ENCODE data around the gene SHD. TPM values are rescaled to one million over a fixed set of nuclear protein-coding genes. Genes with fewer than 3 reads are reported as not detected.

Gene SHD
- total RNA-seq, 1 donor from 2014 or later = not detected

DNA sequence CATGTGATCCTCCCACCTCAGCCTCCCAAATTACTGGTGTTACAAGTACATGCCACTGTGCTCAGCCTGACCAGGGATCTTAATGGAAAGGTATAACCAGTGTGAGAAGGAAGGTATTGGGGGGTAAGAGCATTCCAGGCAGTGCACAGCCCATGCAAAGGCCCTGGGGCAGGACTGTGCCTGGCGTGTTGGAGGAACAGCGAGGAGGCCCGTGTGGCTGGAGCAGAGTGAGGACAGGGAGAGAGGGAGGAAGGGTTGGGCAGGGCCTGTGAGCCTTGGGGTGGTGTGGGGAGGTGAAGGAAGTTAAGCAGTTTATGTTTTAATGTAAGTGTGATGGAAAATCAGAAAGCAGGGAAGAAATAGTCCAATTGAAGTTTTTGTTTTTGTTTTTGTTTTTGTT, 21.5 kb downstream of the SHD start:
- peak overlapping the region; percentile 58 for H3K4me3 Mint-ChIP-seq
- H3K4me1 Mint-ChIP-seq = peaks cover 31% of the 10 kb centered on the region

DNA sequence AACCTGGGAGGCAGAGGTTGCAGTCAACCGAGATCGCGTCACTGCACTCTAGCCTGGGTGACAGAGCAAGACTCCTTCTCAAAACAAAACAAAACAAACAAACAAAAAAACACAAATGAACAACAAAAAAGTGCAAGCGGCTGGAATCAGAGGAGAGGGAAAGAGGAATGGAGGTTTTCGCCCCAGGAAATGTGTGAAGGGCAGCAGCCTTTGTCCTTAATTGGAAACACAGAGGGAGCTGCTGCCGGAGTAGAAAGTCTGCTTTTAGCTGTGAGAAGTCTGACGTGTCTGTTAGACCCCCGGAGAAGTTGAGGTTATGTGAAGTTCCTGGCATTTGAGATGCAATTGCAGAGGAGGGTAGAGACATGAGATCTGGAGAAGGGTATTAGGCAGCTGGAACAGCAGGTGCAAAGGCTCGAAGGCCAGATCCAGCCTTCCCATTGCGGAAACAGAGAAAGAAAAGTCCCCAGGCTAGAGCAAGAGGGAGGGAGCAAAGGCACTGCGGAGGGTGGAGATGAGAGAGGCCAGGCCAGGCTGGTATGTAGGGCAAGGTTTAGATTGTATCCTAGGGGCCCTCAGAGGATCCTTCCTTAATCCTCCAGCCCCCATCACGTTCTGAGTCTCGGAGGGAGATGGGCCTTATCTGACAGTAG, 22.6 kb downstream of the SHD start:
- intact Hi-C loops (cut with micrococcal nuclease) = no loop called here

More for the DNA sequence above, 21.5 kb downstream of the SHD start:
- intact Hi-C loops (cut with micrococcal nuclease) = no loop called here
- Mint-ChIP-seq H3K36me3 (ENCODE audit: low read depth) (no peaks in the 10 kb centered on the region), H3K27ac (peak overlapping the region; percentile 84), H3K27me3 (no peaks in the 10 kb centered on the region), H3K9me3 (no peaks in the 10 kb centered on the region)
- DNase-seq = no peak

DNA sequence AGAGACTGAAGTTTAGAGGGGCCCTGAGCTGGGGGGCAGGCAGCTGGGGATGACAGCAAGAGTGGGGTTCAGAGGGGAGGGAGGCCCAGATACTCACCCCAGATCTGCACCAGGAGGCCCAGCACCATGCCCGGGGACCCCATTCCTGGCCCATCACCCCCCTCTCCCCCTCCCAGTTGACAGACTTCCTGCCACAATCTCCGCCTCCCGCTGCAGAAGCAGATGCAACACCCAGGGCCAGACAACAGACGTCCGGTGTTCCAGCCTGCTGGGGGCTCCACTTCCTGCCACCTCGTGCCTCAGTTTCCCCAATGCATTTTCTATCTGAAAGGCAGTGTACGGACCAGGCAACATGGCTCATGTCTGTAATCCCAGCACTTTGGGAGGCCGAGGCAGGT, 23.2 kb downstream of the SHD start, which contains the start of gene TMIGD2:
Gene TMIGD2 (minus strand): TSS at position 147 of the 398 bp plus-strand sequence. CDS start 4 bp downstream, at position 143.
- H3K27me3 Mint-ChIP-seq = no peaks in the 10 kb centered on the region
- DNase-seq = peak; percentile 75
- peak within 1 kb of the TSS; percentile 83 for H3K27ac Mint-ChIP-seq
- H3K4me3 Mint-ChIP-seq = peak within 1 kb of the TSS; percentile 89
- no peaks in the 10 kb centered on the region for H3K9me3 Mint-ChIP-seq
- intact Hi-C loops (cut with micrococcal nuclease) = no loop called here
- H3K4me1 Mint-ChIP-seq = peaks cover 31% of the 10 kb centered on the region
- H3K36me3 Mint-ChIP-seq (ENCODE audit: low read depth) = peaks cover 4% of the 10 kb centered on the region

More for the DNA sequence above, 22.6 kb downstream of the SHD start:
- Mint-ChIP-seq H3K27me3 (no peaks in the 10 kb centered on the region), H3K4me3 (peak overlapping the region; percentile 89), H3K9me3 (no peaks in the 10 kb centered on the region), H3K36me3 (ENCODE audit: low read depth) (peaks cover 2% of the 10 kb centered on the region), H3K4me1 (peaks cover 31% of the 10 kb centered on the region), H3K27ac (peak overlapping the region; percentile 83)
- DNase-seq = peak; percentile 69

DNA sequence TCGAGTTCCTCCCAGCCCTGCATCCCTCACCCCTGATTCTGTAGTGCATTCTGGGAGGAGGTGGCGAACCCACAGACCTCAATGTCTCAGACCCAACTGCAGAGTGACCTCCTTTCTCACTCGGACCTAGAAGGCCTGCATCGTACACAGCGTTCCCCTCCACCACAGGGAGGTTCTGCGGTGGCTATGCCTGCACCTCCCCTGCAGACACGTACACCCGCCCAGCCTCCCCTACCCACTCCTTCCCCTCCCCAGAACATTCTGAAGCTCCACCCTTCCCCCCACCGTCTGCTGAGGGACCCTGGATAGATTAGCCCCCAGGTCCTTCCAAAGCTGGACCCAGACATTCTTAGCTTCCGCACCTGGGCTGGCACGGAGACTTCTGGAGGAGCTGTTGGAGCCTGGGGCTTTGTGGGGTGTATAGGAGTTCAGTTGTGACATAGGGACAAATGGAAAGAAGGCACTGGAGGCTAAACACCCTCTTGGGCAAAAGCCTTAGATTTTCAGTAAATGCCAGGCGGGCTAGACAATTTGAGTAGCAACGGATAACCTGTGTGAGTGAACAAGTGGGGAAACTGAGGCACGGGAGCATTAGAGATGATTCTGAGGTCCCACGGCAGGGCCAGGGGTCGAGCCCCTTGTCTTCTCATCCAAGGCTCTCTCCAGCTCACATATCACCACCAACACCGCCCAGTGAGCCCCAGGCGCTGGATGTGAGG, 24.9 kb downstream of the SHD start:
- DNase-seq = no peak
- H3K4me1 Mint-ChIP-seq = peaks cover 28% of the 10 kb centered on the region
- H3K9me3 Mint-ChIP-seq = no peaks in the 10 kb centered on the region
- H3K36me3 Mint-ChIP-seq (ENCODE audit: low read depth) = peaks cover 4% of the 10 kb centered on the region
- H3K4me3 Mint-ChIP-seq = peak overlapping the region; percentile 72
- H3K27me3 Mint-ChIP-seq = no peaks in the 10 kb centered on the region
- intact Hi-C loops (cut with micrococcal nuclease) = loop anchor here (1.0 to 2.0 kb wide), 2 partner anchors 23 to 39 kb away; partner anchors contain the start of gene MPND
- peak overlapping the region; percentile 74 for H3K27ac Mint-ChIP-seq

DNA sequence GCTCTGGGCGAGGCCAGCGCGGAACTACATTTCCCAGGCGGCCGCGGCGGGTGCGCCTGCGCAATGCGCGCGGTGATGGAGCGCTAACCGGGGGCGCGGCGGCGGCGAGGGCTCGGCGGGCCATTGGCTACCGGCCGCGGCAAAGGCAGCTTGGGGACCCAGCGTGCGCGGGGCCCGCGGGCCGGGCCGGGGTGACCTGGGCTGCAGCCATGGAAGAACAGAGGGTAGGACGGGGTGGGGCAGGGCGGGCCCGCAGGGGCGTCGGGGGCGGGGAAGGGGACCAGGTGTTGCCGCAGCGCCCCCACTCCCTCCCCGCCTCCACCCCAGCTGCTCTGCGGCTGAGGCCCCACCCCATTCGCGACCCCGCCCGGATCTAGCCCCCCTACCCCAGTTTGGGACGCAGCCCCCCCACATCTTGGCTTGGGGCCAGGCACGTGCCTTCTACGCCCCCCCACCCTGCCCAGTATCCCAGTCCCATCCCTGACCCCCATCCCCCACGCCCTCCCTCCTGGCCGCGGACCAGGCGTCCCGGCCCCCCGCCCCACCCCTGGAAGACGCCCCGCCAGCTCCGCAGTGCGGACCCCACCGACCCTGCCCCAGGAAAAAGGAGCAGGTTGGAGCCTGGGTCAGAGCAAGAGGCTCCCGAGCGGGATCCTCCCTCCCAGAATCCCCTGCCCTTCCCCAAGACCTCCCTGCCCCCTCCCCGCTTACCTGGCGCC, 25.6 kb downstream of the SHD start, which contains the start of gene FSD1:
Gene FSD1 (plus strand): TSS at position 61 of the 719 bp plus-strand sequence. CDS start 149 bp downstream, at position 210.
- Mint-ChIP-seq H3K36me3 (ENCODE audit: low read depth) (peaks cover 6% of the 10 kb centered on the region), H3K27me3 (no peaks in the 10 kb centered on the region), H3K27ac (peak within 1 kb of the TSS; percentile 76), H3K4me1 (peaks cover 28% of the 10 kb centered on the region), H3K9me3 (no peaks in the 10 kb centered on the region), H3K4me3 (peak within 1 kb of the TSS; percentile 78)
- peak; percentile 95 for DNase-seq
- intact Hi-C loops (cut with micrococcal nuclease) = loop anchor here (1.0 to 2.0 kb wide), 2 partner anchors 22 to 39 kb away; partner anchors contain the start of gene MPND

DNA sequence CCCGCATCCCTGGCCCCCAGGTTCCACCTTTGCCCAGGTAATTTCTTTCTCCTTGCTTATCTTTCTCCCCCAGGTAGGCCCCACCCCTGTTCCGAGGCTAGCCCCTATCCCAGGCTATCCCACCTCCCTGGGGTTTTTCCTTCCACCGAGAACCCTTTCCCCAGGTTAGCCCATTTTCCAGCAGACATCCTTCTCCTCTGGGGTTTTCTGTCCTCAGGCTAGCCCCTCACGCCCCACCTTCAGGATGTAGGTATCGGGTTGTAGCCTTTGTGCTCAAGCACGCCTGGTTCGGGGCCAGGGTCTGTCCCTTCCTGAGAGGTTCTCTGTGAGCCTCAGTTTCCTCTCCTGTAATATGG, 26.2 kb downstream of the SHD start:
- Mint-ChIP-seq H3K27me3 (no peaks in the 10 kb centered on the region), H3K4me3 (peak overlapping the region; percentile 78), H3K9me3 (no peaks in the 10 kb centered on the region), H3K27ac (peak overlapping the region; percentile 76), H3K36me3 (ENCODE audit: low read depth) (peaks cover 6% of the 10 kb centered on the region), H3K4me1 (peaks cover 28% of the 10 kb centered on the region)
- intact Hi-C loops (cut with micrococcal nuclease) = loop anchor here (2.0 kb wide), 1 partner anchor 22 kb away; no protein-coding TSS in a partner anchor
- DNase-seq = no peak

DNA sequence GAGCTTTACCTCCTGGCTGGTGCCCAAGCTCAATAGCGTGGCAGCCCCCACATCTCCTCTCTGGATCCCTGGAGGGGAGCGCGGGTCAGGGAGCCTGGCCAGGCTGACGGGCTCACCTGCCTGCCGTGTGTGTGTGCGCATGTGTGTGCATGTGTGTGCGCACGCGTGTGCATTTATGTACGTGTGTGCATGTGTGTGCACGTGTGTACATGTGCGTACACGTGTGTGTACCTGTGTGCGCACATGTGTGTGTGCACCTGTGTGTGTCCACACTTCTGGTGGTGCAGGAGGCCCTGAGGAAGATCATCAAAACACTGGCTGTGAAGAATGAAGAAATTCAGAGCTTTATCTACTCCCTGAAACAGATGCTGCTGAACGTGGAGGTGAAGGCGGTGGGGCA, 26.6 kb downstream of the SHD start:
- H3K27ac Mint-ChIP-seq = no peak overlapping the region
- intact Hi-C loops (cut with micrococcal nuclease) = loop anchor here (2.0 kb wide), 1 partner anchor 21 kb away; no protein-coding TSS in a partner anchor

DNA sequence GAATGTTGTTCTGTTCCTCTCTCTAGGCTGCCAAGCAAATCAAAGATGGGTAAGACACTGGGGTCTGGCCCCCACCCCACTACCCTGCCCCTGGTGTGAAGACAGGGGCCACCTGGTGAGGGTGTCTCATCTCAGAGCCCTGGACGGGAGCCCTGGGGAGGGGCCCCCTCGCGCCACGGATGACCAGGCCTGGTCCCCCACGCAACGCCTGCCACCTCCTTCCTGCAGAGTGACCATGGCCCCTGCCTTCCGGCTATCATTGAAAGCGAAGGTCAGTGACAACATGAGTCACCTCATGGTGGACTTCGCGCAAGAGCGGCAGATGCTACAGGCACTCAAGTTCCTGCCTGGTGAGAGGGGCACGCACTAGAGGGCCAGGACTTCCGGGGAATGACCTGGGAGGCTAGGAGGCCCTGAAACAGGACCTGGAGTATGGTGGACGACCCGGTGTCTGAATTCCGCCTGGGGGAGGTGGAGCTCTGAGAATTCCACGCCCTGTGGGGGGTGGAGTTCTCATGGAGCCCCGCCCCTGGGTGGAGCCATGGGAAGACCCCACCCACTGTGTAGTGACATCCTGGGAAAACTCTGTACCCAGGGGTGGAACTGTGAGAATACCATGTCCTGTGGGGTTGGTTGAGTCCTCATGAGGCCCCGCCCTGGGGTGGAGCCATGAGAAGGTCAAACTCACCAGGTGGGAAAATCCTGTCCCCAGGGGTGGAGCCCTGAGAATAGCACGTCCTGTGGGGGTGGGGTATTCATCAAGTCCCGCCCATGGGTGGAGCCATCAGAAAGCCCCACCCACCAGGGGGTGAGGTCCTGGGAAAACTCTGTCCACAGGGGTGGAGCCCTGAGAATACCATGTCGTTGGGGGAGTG, 31.4 kb downstream of the SHD start:
- intact Hi-C loops (cut with micrococcal nuclease) = no loop called here
- H3K36me3 Mint-ChIP-seq (ENCODE audit: low read depth) = peaks cover 18% of the 10 kb centered on the region
- peaks cover under 1% of the 10 kb centered on the region for H3K4me1 Mint-ChIP-seq
- no peaks in the 10 kb centered on the region for H3K9me3 Mint-ChIP-seq
- no peak overlapping the region for H3K27ac Mint-ChIP-seq
- DNase-seq = peak; percentile 75
- no peaks in the 10 kb centered on the region for H3K27me3 Mint-ChIP-seq
- no peak overlapping the region for H3K4me3 Mint-ChIP-seq

More for the DNA sequence above, 26.6 kb downstream of the SHD start:
- Mint-ChIP-seq H3K27me3 (no peaks in the 10 kb centered on the region), H3K4me1 (peaks cover 26% of the 10 kb centered on the region), H3K9me3 (no peaks in the 10 kb centered on the region), H3K36me3 (ENCODE audit: low read depth) (peaks cover 10% of the 10 kb centered on the region), H3K4me3 (peak overlapping the region; percentile 78)
- no peak for DNase-seq

DNA sequence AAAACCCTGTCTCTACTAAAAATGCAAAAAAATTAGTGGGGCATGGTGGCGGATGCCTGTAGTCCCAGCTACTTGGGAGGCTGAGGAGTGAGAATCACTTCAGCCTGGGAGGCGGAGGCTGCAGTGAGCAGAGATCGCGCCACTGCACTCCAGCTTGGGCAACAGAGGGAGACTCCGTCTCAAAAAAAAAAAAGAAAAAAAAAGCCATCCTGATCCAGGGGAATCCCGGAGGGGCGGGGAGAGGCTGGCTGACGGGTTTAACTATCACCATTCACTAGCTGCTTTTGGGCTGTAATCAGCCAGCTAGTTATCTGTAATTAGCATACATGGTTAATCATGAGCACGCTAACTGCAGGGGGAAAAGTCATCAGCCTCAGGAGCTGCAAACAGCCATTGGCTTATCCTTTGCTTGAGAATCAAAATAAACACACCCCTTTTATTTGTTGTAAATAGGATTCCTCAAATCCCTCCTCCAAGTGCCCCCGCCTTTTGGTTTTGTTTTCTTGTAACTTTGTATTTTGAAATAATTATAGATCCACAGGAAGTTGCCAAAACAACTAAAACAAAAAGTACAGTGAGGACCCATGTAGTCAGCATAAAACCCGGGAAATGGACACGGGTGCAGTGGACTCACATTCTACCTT, 34.9 kb downstream of the SHD start:
- Mint-ChIP-seq H3K27me3 (no peaks in the 10 kb centered on the region), H3K9me3 (peaks cover 4% of the 10 kb centered on the region), H3K4me3 (no peak overlapping the region), H3K27ac (no peak overlapping the region), H3K4me1 (no peaks in the 10 kb centered on the region), H3K36me3 (ENCODE audit: low read depth) (peaks cover 34% of the 10 kb centered on the region)
- no peak for DNase-seq
- intact Hi-C loops (cut with micrococcal nuclease) = no loop called here

DNA sequence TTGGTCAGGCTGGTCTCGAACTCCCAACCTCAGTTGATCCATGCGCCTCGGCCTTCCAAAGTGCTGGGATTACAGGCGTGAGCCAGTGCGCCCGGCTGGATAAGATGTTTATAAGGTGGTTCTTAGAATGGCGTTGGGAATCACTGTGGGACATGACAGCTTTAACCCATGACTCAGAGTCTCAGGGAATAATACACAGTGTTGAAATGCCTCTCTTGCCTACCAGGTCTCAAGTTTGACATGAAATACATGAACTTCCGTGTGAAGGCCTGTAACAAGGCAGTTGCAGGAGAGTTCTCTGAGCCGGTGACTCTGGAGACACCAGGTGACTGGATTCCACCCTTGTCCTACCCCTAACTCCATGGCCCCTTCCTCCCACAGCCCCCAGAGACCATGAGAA, 37.9 kb downstream of the SHD start:
- DNase-seq = no peak
- intact Hi-C loops (cut with micrococcal nuclease) = no loop called here
- Mint-ChIP-seq H3K36me3 (ENCODE audit: low read depth) (peaks cover 34% of the 10 kb centered on the region), H3K4me1 (no peaks in the 10 kb centered on the region), H3K9me3 (peaks cover 24% of the 10 kb centered on the region), H3K27me3 (no peaks in the 10 kb centered on the region), H3K4me3 (no peak overlapping the region), H3K27ac (no peak overlapping the region)

DNA sequence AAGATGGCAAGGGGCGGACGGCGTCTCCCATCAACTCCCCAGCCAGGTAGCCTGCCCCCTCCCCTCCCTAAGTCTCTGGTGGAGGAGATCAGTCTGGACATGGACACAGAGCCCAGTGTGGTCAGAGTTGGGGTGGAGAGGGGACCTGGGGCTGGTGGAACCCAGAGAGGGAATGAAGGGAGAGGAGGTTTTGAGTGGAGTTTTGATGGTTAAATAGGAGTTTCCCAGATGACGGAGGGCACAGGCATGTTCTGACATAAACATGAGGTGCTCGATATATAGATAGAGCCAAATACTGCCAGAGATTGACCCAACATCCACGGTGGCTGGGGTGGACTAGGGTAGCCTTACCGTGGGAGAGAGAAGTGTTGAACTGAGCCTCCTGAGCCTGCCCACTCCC, 39.4 kb downstream of the SHD start:
- no peaks in the 10 kb centered on the region for H3K27me3 Mint-ChIP-seq
- H3K27ac Mint-ChIP-seq = no peak overlapping the region
- peaks cover 33% of the 10 kb centered on the region for H3K36me3 Mint-ChIP-seq (ENCODE audit: low read depth)
- no peaks in the 10 kb centered on the region for H3K4me1 Mint-ChIP-seq
- intact Hi-C loops (cut with micrococcal nuclease) = no loop called here
- H3K4me3 Mint-ChIP-seq = no peak overlapping the region
- DNase-seq = no peak
- peaks cover 24% of the 10 kb centered on the region for H3K9me3 Mint-ChIP-seq

DNA sequence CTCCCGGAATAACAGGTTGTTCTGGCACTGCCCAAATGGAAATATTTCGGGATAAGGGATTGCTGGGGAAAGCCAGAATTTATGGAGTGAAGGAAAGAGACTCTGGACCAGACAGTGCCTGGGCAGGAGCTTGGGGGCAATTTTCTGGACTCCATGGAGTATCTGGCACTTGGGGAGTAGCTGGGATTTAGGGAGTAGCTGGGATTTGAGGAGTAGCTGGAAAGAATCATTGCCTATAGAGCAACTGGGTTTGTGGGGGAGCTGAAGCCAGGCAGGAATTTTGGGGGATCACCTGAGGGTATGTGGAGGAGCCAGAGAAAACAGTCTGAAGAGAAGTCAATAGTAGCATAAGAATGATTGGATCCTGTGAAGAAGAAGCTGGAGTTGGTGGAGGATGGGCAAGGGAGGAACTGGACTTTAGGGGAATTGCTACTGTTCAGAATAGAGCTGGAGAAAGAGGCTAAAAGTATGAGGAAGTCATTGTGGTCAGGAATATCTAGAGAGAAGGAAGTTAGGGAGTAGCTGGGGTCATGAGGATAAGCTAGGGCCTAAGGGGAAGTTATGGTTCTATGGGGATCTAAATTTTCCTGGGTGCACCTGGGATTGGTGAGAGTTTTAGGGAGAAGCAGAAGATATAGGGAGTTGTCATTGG, 40.1 kb downstream of the SHD start:
- H3K36me3 Mint-ChIP-seq (ENCODE audit: low read depth) = peaks cover 33% of the 10 kb centered on the region
- no peaks in the 10 kb centered on the region for H3K4me1 Mint-ChIP-seq
- H3K9me3 Mint-ChIP-seq = peaks cover 24% of the 10 kb centered on the region
- intact Hi-C loops (cut with micrococcal nuclease) = no loop called here
- H3K27ac Mint-ChIP-seq = no peak overlapping the region
- H3K27me3 Mint-ChIP-seq = no peaks in the 10 kb centered on the region
- no peak overlapping the region for H3K4me3 Mint-ChIP-seq
- no peak for DNase-seq

Measured in activated CD4-positive, alpha-beta T cell treated with anti-CD3 and anti-CD28 coated beads, Interleukin-2, amount 10 ng/mL, durations not matched to agents 24 days and 14 days (primary cell).